DMS114 treated with DMSO at 0.1 percent for 48 hours (cell line): Measurements from ENCODE around the gene ATXN10.

ENCODE experiments used
- DNase-seq: peaks from one replicate; lab custom pipeline; 2025; ENCODE audit not compliant: unreplicated experiment; lab: John Stamatoyannopoulos, UW

The ATXN10 gene

GRCh38 chr22:45754822-45755221, 83.2 kb downstream of the ATXN10 start:
- no peak for DNase-seq

GRCh38 chr22:45756558-45756957, 84.9 kb downstream of the ATXN10 start:
- DNase-seq: no peak

GRCh38 chr22:45757068-45757467, 85.4 kb downstream of the ATXN10 start:
- no peak for DNase-seq

- no peak for DNase-seq
These were observed 86.3 kb downstream of the ATXN10 start for GRCh38 chr22:45757936-45758335.

GRCh38 chr22:45758603-45759002, 87.0 kb downstream of the ATXN10 start:
- no peak for DNase-seq

- DNase-seq: no peak
These were observed 89.0 kb downstream of the ATXN10 start for GRCh38 chr22:45760682-45761081.

GRCh38 chr22:45762545-45763235, 91.1 kb downstream of the ATXN10 start:
- DNase-seq: no peak

- DNase-seq: no peak
These were observed 91.6 kb downstream of the ATXN10 start for GRCh38 chr22:45763236-45763624.

GRCh38 chr22:45768490-45768889, 96.9 kb downstream of the ATXN10 start:
- no peak for DNase-seq

GRCh38 chr22:45769569-45770210, 98.1 kb downstream of the ATXN10 start:
- no peak for DNase-seq

GRCh38 chr22:45770506-45770905, 98.9 kb downstream of the ATXN10 start:
- no peak for DNase-seq

GRCh38 chr22:45771057-45771456, 99.4 kb downstream of the ATXN10 start:
- DNase-seq: no peak

GRCh38 chr22:45771711-45772110, 100.1 kb downstream of the ATXN10 start:
- DNase-seq: no peak

- no peak for DNase-seq
These were observed 101.1 kb downstream of the ATXN10 start for GRCh38 chr22:45772743-45773142.

GRCh38 chr22:45774001-45774670, 102.5 kb downstream of the ATXN10 start:
- DNase-seq: no peak

- DNase-seq: no peak
These were observed 103.4 kb downstream of the ATXN10 start for GRCh38 chr22:45775062-45775461.

GRCh38 chr22:45775569-45776312, 104.1 kb downstream of the ATXN10 start:
- DNase-seq: no peak

- no peak for DNase-seq
These were observed 104.6 kb downstream of the ATXN10 start for GRCh38 chr22:45776313-45776585.

GRCh38 chr22:45777046-45777851, 105.6 kb downstream of the ATXN10 start:
- no peak for DNase-seq

- DNase-seq: no peak
These were observed 106.3 kb downstream of the ATXN10 start for GRCh38 chr22:45777852-45778375.

GRCh38 chr22:45781459-45781858, 109.8 kb downstream of the ATXN10 start:
- DNase-seq: no peak
